Measurements from ENCODE around the gene TRIM2.

TRIM2 gene

DNA sequence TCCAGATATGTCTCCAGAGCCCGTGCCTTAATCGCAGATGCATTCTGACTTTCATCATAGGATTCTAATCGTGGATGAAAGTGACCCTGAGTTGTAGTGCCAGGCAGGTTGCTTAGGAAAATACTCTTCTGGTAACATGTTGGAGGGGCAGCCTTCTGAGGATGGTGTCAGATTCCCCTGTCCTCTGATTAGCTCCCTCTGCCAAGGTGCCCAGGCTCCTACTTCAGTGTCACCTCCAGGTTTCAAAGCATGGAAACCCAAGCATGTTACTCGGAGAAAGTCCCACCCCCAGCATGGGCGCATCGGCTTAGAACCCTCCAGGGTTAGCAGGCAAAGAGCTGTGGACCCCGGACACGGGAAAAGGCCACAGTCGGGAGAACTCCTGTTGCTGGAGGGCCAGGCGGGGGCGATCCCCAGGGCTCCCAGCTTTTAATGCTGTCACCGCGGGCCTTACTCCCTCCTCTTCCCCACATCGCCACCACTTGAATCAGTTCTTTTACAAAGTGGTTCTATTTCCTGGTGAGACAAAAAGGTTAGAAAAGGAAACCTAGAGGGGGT lies 44.5 kb downstream of the TRIM2 start:
- peak in 1 of 2 donors; percentile 3 for DNase-seq (ENCODE audit: low read depth in 2 of 2)

- peak; percentile 74 for DNase-seq (ENCODE audit: low read depth in 2 of 2)
Measured at GRCh38 chr4:153249199-153250041, 45.2 kb downstream of the TRIM2 start.

- no peak for DNase-seq (ENCODE audit: low read depth in 2 of 2)
Measured at GRCh38 chr4:153252122-153252521, 47.9 kb downstream of the TRIM2 start.

DNA sequence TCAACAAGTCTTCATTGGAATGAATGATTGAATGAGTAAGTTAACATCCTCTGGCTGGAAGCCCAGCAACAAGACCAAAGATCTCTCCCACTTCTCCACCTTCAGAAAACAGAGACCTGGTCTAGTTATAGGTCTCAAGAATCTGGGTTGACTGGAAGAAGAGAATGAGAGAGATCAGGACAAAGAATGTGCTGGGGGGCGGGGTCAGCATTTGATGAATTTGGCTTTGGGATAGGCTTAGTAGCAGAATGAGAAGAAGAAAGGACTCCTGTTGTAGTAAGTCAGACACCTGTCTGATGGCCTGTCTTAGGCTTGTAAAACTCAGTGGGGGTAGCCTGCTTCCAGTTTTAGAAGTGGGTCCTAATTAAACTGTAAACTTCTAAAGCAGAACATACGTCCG lies 51.0 kb downstream of the TRIM2 start:
- DNase-seq (ENCODE audit: low read depth in 2 of 2) = no peak

DNA sequence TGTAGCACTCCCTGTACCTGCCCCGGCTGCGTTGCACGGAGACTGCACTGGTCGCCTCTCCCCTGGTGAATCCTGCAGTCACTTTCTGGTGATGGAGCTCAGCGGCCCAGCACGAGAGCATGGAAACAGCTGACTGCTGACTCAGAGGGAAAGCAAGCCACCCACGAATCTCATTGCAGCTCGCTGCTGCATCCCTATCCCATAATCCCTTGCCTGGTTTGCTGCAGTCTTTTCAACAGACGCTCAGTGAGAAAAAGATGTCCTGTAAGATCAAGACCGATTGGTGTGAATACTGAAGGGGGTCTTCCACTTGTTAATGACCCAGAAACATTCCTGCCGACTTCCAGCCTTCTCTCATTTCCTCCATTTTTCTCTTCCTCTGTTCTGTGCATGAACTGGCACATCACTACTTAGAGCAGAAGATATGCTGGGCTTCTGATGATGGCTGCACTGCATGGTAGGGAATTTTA lies 52.9 kb downstream of the TRIM2 start:
- no peak for DNase-seq (ENCODE audit: low read depth in 2 of 2)

- DNase-seq (ENCODE audit: low read depth in 2 of 2) = no peak
Measured at GRCh38 chr4:153257991-153258390, 53.7 kb downstream of the TRIM2 start.

- DNase-seq (ENCODE audit: low read depth in 2 of 2) = no peak
Measured at GRCh38 chr4:153258750-153259149, 54.5 kb downstream of the TRIM2 start.

DNA sequence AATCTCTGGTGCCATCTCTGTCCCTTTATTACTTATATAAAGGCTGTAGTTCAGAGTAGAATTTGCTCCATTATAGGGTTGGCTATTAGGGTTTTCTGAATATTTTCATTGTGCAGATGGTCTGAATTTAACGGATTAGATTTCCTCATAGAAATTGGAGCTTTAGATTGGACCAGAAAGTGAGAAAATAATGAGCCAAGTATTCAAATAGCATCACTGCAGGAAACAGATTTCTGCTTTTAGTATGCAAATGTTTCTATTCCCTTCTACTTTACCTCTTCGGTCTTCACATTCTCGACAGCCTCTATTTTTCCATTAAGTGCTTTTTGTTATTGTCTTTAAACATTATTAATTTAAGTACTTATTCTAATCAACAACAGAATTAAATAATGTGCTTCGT lies 55.4 kb downstream of the TRIM2 start:
- no peak for DNase-seq (ENCODE audit: low read depth in 2 of 2)

DNA sequence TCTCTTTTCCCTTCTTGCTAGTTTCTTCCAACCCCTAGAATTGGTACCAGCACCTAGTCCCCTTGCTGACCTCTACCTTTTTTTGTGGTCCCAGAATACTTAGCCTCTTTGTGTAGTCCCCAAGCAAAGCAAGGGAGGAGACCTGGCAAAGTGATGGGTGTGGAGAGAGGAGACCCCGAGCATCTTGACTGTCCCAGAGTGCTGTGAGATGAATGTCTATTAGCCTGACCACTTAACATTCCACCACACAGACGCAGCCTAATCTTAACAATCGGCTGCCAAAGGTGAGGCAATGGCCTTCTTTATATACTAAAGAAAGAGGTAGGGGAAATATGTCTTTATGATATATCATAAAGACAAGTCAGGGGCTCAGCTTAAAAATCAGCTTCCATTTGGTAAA lies 55.9 kb downstream of the TRIM2 start:
- no peak for DNase-seq (ENCODE audit: low read depth in 2 of 2)

GRCh38 chr4:153260553-153261300 lies 56.5 kb downstream of the TRIM2 start:
- no peak for DNase-seq (ENCODE audit: low read depth in 2 of 2)

GRCh38 chr4:153261461-153261860 lies 57.2 kb downstream of the TRIM2 start:
- no peak for DNase-seq (ENCODE audit: low read depth in 2 of 2)

- DNase-seq (ENCODE audit: low read depth in 2 of 2) = no peak
Measured at GRCh38 chr4:153261914-153262313, 57.7 kb downstream of the TRIM2 start.

GRCh38 chr4:153265306-153266047 lies 61.2 kb downstream of the TRIM2 start:
- no peak for DNase-seq (ENCODE audit: low read depth in 2 of 2)

GRCh38 chr4:153266988-153267387 lies 62.7 kb downstream of the TRIM2 start:
- no peak for DNase-seq (ENCODE audit: low read depth in 2 of 2)

GRCh38 chr4:153267890-153268289 lies 63.6 kb downstream of the TRIM2 start:
- DNase-seq (ENCODE audit: low read depth in 2 of 2) = no peak

DNA sequence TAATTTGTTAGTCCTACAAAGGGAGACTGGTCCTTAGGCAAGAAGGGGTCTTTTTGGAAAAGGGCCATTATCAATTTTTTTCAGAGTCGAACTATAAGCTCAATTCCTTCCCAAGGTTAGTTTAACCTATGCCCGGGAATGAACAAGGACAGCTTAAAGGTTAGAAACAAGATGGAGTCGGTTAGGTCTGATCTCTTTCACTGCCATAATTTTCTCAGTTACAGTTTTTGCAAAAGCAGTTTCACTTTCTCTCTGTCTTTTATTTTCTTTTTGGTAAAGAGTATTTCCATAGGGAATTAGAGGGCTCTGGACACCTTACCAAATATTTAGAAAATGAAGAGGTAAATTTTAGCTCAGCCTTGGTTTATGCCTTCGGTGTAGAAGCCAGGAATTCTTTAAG lies 64.1 kb downstream of the TRIM2 start:
- no peak for DNase-seq (ENCODE audit: low read depth in 2 of 2)

GRCh38 chr4:153269218-153269990 lies 65.2 kb downstream of the TRIM2 start:
- DNase-seq (ENCODE audit: low read depth in 2 of 2) = no peak

GRCh38 chr4:153270361-153270760 lies 66.1 kb downstream of the TRIM2 start:
- no peak for DNase-seq (ENCODE audit: low read depth in 2 of 2)

GRCh38 chr4:153271820-153272219 lies 67.6 kb downstream of the TRIM2 start:
- DNase-seq (ENCODE audit: low read depth in 2 of 2) = no peak

DNA sequence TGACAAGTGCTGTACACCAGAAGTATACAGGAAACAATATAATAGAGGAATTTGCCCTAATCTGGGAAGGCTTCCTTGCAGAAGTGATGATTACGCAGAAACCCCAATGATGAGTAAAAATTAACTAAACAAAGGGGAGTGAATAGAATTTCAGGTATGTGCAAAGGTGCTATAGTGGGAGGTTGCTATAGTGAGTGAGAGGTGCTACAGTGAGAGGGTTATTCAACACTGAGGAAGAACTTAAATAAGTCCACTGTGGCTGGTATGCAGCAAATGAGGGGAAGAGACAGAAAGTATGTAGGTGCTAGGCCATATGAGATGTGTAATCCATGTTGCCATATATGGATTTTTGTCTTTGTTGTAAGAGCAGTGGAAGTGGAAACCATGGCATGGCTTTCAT lies 69.5 kb downstream of the TRIM2 start:
- DNase-seq (ENCODE audit: low read depth in 2 of 2) = no peak

- no peak for DNase-seq (ENCODE audit: low read depth in 2 of 2)
Measured at GRCh38 chr4:153274967-153275366, 70.7 kb downstream of the TRIM2 start.

Measured in stimulated activated CD8-positive, alpha-beta memory T cell treated with anti-CD3 and anti-CD28 coated beads, Interleukin-15, amount 100 ng/mL, for 4 hours (primary cell).